GM10266 (cell line): ENCODE measurements around the gene TSPO.

Source experiments
- DNase-seq: peaks from one replicate; pipeline ENCODE4 v3.0.0; 2012; ENCODE audit errors: extremely low spot score
- TF ChIP-seq, protein P1 (sequence below): IDR thresholded peaks from 2 replicates; pipeline ENCODE4 v1.5.1; 2012; ENCODE audit warnings: mild to moderate bottlenecking, low read depth; ENCODE audit not compliant: control insufficient read depth, insufficient read depth; ENCODE audit errors: missing control alignments

Gene TSPO

DNA sequence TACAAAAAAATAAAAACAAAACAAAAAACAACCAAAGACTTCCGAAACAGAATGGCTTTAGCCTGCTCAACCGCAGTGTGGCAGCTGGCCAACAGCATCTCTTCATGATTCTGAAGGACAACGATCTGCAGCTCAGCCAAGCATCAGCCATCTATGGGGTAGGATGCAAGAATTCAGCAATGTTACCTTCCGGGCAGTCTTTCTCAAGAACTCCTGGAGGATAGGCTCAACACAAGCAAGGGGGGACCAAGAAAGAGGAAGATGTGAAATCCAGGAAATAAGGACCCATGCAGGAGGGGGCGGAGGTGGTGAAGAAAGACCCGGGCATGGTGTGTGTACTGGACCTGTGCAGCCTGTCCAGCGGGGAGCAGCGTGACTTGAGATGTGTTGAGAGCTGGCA lies 3.5 kb upstream of the TSPO start:
- TF ChIP-seq, protein P1, sequence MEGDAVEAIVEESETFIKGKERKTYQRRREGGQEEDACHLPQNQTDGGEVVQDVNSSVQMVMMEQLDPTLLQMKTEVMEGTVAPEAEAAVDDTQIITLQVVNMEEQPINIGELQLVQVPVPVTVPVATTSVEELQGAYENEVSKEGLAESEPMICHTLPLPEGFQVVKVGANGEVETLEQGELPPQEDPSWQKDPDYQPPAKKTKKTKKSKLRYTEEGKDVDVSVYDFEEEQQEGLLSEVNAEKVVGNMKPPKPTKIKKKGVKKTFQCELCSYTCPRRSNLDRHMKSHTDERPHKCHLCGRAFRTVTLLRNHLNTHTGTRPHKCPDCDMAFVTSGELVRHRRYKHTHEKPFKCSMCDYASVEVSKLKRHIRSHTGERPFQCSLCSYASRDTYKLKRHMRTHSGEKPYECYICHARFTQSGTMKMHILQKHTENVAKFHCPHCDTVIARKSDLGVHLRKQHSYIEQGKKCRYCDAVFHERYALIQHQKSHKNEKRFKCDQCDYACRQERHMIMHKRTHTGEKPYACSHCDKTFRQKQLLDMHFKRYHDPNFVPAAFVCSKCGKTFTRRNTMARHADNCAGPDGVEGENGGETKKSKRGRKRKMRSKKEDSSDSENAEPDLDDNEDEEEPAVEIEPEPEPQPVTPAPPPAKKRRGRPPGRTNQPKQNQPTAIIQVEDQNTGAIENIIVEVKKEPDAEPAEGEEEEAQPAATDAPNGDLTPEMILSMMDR = no peak
- peak; percentile 75 for DNase-seq

DNA sequence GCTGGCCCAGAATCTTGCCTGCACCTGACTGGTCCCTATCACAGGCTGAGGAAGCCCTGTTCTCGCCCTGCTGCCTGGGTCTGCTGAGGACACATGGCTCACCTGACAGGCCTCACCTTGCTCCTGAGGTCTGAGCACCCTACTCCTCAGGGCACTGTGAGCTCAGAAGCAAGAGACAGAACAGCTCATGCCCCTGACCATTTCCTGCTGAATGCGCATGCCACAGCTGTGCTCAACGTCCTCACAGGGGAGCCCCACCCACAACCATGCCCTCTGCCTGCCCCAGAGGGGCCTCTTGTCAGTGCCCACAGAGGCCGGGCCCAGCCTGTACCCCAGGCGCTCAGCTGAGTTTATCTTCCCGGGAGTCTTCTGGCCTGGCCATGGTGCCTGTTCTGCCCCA lies 2.8 kb upstream of the TSPO start:
- TF ChIP-seq, protein P1 = no peak
- no peak for DNase-seq

DNA sequence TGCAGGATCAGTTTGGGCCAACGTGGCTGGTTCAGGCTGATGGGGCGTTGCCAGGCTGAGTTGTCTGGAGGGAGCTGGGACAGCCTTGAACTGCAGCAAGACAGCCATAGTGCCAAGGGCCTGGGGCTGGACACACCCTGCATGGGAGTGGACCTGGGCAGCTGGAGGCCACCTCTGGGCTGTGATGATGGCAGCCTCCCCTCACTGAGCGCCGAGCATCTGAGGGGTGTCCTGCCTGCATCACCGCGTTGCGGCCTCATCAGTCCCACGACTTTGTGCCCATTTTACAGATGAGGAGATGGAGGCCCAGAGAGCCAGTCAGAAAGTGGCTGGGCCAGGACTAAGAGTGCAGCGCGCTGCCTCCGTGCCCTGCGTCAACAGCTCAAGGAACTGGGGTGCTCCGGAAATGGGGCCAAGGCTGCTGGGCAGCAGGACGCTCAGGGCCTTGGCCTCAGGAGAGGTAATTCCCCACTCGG lies 590 bp upstream of the TSPO start:
- DNase-seq = no peak
- TF ChIP-seq, protein P1 = no peak

DNA sequence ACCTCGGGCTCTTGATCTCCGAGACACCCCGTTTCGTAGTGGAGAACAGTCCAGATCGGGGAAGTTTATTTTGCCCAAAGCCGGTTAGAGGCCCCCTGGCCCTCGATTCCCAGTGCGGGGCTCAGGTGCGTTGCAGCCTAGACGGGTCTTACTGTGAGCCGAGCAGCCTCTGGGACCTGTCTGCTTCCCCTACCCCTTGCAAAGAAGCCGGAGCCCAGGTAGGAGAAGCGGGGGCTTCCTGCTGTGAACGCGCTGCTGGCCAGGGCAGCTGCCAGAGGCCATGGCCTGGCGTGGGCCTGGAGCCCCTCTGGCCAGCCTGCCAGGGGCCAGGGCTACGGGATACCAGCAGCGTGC lies 621 bp downstream of the TSPO start:
- peak; percentile 56 for DNase-seq
- TF ChIP-seq, protein P1 = no peak

DNA sequence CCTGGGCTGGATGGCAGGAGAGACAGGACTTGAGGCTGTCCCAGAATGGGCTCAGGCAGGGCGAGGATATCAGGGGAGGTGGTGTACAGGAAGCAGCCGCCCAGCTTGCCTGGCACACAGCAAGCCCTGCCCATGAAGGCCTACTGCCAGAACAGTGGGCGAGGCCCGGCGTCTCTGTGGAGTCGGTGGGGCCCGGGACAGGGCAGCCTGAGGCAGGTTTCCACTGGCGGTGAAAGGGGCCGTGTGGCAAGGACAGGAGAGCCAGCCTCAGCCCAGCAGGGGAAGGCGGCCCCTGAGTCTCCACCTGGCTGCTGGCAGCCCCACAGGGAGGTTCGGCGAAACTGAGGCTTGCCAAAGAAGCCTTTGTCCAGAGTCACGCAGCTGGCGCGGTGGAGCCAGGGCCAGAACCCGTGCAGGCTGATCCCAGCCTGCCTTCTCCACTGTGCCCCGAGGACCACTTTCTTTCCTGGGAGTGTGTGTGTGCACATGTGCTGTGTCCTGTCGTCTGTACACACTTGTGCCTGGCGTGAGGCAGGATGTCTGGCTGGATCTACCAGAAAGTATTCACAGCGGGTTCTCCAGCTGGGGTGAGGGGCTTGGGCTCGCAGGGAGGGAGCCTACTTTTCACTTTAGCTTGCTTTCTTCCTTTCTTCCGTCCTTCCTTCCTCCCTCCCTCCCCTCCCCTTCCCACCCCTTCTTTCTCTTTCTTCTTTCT lies 1.2 kb downstream of the TSPO start:
- peak; percentile 61 for DNase-seq

DNA sequence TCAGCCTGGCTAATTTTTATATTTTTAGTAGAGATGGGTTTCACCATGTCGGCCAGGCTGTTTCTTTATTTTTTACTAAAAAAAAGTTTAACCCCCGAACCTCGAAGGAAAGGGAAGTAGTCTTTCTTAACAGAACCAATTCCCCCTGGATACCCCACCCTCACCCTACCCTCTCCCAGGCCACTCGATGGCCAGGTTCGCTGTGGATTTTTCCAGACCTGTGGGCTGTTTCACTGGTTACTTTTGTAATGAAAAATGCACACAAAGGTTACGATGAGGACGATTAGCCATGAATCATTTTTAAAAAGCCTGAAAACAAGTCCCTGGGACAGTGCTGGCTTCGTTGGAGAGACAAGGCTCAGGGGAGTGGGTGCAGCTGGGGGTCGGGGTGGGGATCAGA lies 2.5 kb downstream of the TSPO start:
- DNase-seq = no peak

More for the DNA sequence above, 1.2 kb downstream of the TSPO start:
- TF ChIP-seq, protein P1 = no peak

More for the DNA sequence above, 2.5 kb downstream of the TSPO start:
- TF ChIP-seq, protein P1 = no peak
